ENCODE results near the gene JOSD2. TPM values are rescaled to one million over a fixed set of nuclear protein-coding genes. Genes with fewer than 3 reads are reported as not detected.

Gene JOSD2
- total and polyA plus RNA-seq, 9 of the 15 experiments (the other 6 are each of a cell fraction or from before 2014, with no cell fraction given), result 0.06 to 14.4 (median 3.1) TPM

- TF ChIP-seq AFF1 (IDR thresholded peaks at IDR 0.05; ENCODE audit: low read depth in 1 of 2, partially characterized antibody in 2 of 2), result no peak
- TF ChIP-seq ZNF77 (CRISPR knock-in tag; IDR thresholded peaks at IDR 0.05), result no peak
- no peak for TF ChIP-seq ZNF76 (CRISPR knock-in tag; IDR thresholded peaks at IDR 0.05; ENCODE audit: borderline replicate concordance)
- TF ChIP-seq POLR2G (IDR thresholded peaks at IDR 0.05; ENCODE audit: low read depth, low read length), result 0 out of 2 replicates have a peak, but pooled peaks have one; percentile 20
- no peak for TF ChIP-seq ELF4 (CRISPR knock-in tag; IDR thresholded peaks at IDR 0.05)
- no peak overlapping the region for H2AFZ ChIP-seq (ENCODE audit: low read depth, low read length)
- H4K20me1 ChIP-seq (replicated peaks; ENCODE audit: control insufficient read depth, insufficient read depth, low read length), result no peaks in the 10 kb centered on the region
- intact Hi-C loops (cut with micrococcal nuclease) (no loop called here), in situ Hi-C loops (cut with MboI) (no loop called here)
- peaks cover 0 to 25% of the 10 kb centered on the region in 2 experiments; a peak in 2 of 5 replicates for H3K4me1 ChIP-seq (replicated peaks in 1 of 2; ENCODE audit: control insufficient read depth in 2 of 2, insufficient read depth in 2 of 2, low read length in 2 of 2)
- H3K79me2 ChIP-seq (ENCODE audit: control insufficient read depth, insufficient read depth, low read length), result no peaks in the 10 kb centered on the region
- ChIA-PET POLR2A (no interaction called here), CTCF (ENCODE audit: low intra/inter-chr PET ratio) (no interaction called here)
- DNase-seq (ENCODE audit: extremely low read depth in 1 of 4, low spot score in 3 of 4) (no peak), FAIRE-seq (no peak), ATAC-seq (no peak)
- no peak overlapping the region for H3K4me3 ChIP-seq
- H3K4me2 ChIP-seq (ENCODE audit: insufficient read depth, low read length), result no peak overlapping the region
- peaks cover 0 to 1% of the 10 kb centered on the region in 2 experiments; a peak in 1 of 5 replicates for H3K27me3 ChIP-seq (ENCODE audit: control insufficient read depth in 2 of 2, insufficient read depth in 2 of 2, low read length in 2 of 2)
- H3K9me3 ChIP-seq (replicated peaks; ENCODE audit: control insufficient read depth, insufficient read depth, low read depth, low read length), result peaks cover 9% of the 10 kb centered on the region
- H3K9ac ChIP-seq (ENCODE audit: insufficient read depth in 1 of 2, low read depth in 2 of 2, low read length in 2 of 2), result no peak overlapping the region
- H3K36me3 ChIP-seq (ENCODE audit: control insufficient read depth, insufficient read depth, low read length), result peaks cover 29% of the 10 kb centered on the region; the same call in 2 of the 3 replicates
- H3K9me1 ChIP-seq (ENCODE audit: control insufficient read depth, insufficient read depth, low read length), result no peaks in the 10 kb centered on the region
- 57% methylated on average over 10 of the region's 10 CpGs for WGBS (ENCODE audit: insufficient coverage, low coverage, missing lambda C conversion rate)
- no peak overlapping the region for H3K27ac ChIP-seq (ENCODE audit: extremely low read depth, low read depth, low read length)
- no TSS peak for BruUV-seq (replicated peaks)
These were observed 25.6 kb downstream of the JOSD2 start for GRCh38 chr19:50485284-50485955.
